Measurements from ENCODE around the gene PCDHGA11. TPM values are rescaled to one million over a fixed set of nuclear protein-coding genes. Genes with fewer than 3 reads are reported as not detected.

Gene PCDHGA11
- total and polyA plus RNA-seq, 2 donors (not counting 3 experiments of a cell fraction or from before 2014, with no cell fraction given), result 8.0 to 11.5 TPM

GRCh38 chr5:141383345-141383744, 37.5 kb upstream of the PCDHGA11 start:
- H3K27ac ChIP-seq (ENCODE audit: insufficient read depth, low read depth, low read length), result no peak overlapping the region
- no peak overlapping the region for H3K4me3 ChIP-seq (replicated peaks in 1 of 3; ENCODE audit: insufficient read depth in 1 of 3, low read depth in 1 of 3, low read length in 3 of 3)
- no peaks in the 10 kb centered on the region for H3K4me1 ChIP-seq (ENCODE audit: control insufficient read depth, extremely low read depth, insufficient read depth, low read length)
- dilution Hi-C loops (cut with MboI; ENCODE audit: extremely low pct_ligation_motif_present, low sequenced_read_pairs) (no loop called here), intact Hi-C loops (cut with micrococcal nuclease) (no loop called here)
- DNase-seq (ENCODE audit: low read depth, low spot score) (no peak), FAIRE-seq (no peak)
- H2AFZ ChIP-seq (ENCODE audit: low read depth, low read length), result no peak overlapping the region
- no peaks in the 10 kb centered on the region for H4K20me1 ChIP-seq (replicated peaks; ENCODE audit: control insufficient read depth, extremely low read depth, insufficient read depth, low read length)
- H3K9me1 ChIP-seq (replicated peaks; ENCODE audit: control insufficient read depth, extremely low read depth, insufficient read depth, low read length), result no peaks in the 10 kb centered on the region
- ChIA-PET POLR2A (no interaction called here), CTCF (interaction anchor here (0.8 to 2.2 kb wide), 11 partner anchors 9 to 184 kb away, joined by 3 to 11 read pairs (median 5); partner anchors contain the start of genes PCDHGA1, PCDHGA11, PCDHGA12 and PCDHGA2)
- H3K79me2 ChIP-seq (ENCODE audit: control insufficient read depth, insufficient read depth, low read length), result no peaks in the 10 kb centered on the region
- no peak overlapping the region for H3K4me2 ChIP-seq (ENCODE audit: insufficient read depth, low read length)
- no TSS peak for BruUV-seq (replicated peaks)
- H3K36me3 ChIP-seq (ENCODE audit: control insufficient read depth in 2 of 2, extremely low read depth in 1 of 2, insufficient read depth in 2 of 2, low read length in 2 of 2), result no peaks in the 10 kb centered on the region
- no peaks in the 10 kb centered on the region for H3K9me3 ChIP-seq (replicated peaks; ENCODE audit: control insufficient read depth, insufficient read depth, low read length)
- no peak overlapping the region for H3K9ac ChIP-seq (replicated peaks; ENCODE audit: extremely low read depth, insufficient read depth, low read length)
- TF ChIP-seq POLR2AphosphoS5 (IDR thresholded peaks at IDR 0.05; ENCODE audit: insufficient read depth, low read depth, low read length) (no peak), EZH2 (IDR thresholded peaks at IDR 0.05; ENCODE audit: borderline replicate concordance, low read depth, low read length, severe bottlenecking) (peak; percentile 58), CTCF (IDR thresholded peaks at IDR 0.05; ENCODE audit: extremely low read depth in 1 of 2, insufficient read depth in 1 of 2, low read depth in 1 of 2, low read length in 2 of 2) (no peak), MYC (IDR thresholded peaks at IDR 0.05; ENCODE audit: low read depth, low read length) (no peak), FOS (IDR thresholded peaks at IDR 0.05; ENCODE audit: borderline replicate concordance, insufficient read depth, low read length) (no peak), MAX (IDR thresholded peaks at IDR 0.05; ENCODE audit: insufficient read depth, insufficient read length) (no peak), JUN (IDR thresholded peaks at IDR 0.05; ENCODE audit: borderline replicate concordance, insufficient read depth, insufficient read length, low read depth) (no peak), POLR2A (IDR thresholded peaks at IDR 0.05; ENCODE audit: low read depth, low read length) (no peak), GATA2 (IDR thresholded peaks at IDR 0.05; ENCODE audit: insufficient read depth, insufficient read length, low read depth, low read length) (no peak)
- H3K27me3 ChIP-seq (ENCODE audit: control insufficient read depth in 2 of 2, insufficient read depth in 2 of 2, low read length in 2 of 2), result peaks cover 31 to 63% of the 10 kb centered on the region in 2 experiments

Measured in endothelial cell of umbilical vein (primary cell).